Measurements from ENCODE around the gene CTDSP1.

The CTDSP1 gene

GRCh38 chr2:218381916-218382366 is 17.7 kb upstream of the CTDSP1 start, which contains the start of gene SLC11A1:
Gene SLC11A1, plus strand, starts transcription at chr2:218382273. Its CDS starts 96 bp downstream, at chr2:218382369.
- no peak for DNase-seq (ENCODE audit: low read depth)
- H3K4me3 ChIP-seq (ENCODE audit: low read depth, low read length), result no peak within 1 kb of the TSS

- no peak overlapping the region for H3K4me3 ChIP-seq (ENCODE audit: low read depth, low read length)
- DNase-seq (ENCODE audit: low read depth), result no peak
Observed at GRCh38 chr2:218382785-218383184, 16.9 kb upstream of the CTDSP1 start.

GRCh38 chr2:218383892-218384519 is 15.7 kb upstream of the CTDSP1 start:
- no peak overlapping the region for H3K4me3 ChIP-seq (ENCODE audit: low read depth, low read length)
- DNase-seq (ENCODE audit: low read depth), result no peak

GRCh38 chr2:218384975-218385374 is 14.7 kb upstream of the CTDSP1 start:
- H3K4me3 ChIP-seq (ENCODE audit: low read depth, low read length), result no peak overlapping the region
- DNase-seq (ENCODE audit: low read depth), result no peak

- H3K4me3 ChIP-seq (ENCODE audit: low read depth, low read length), result no peak overlapping the region
- DNase-seq (ENCODE audit: low read depth), result no peak
Observed at GRCh38 chr2:218386505-218387368, 12.9 kb upstream of the CTDSP1 start.

- peak overlapping the region; percentile 35 for H3K4me3 ChIP-seq (ENCODE audit: low read depth, low read length)
- no peak for DNase-seq (ENCODE audit: low read depth)
Observed at GRCh38 chr2:218387369-218388194, 12.1 kb upstream of the CTDSP1 start.

- no peak for DNase-seq (ENCODE audit: low read depth)
- no peak overlapping the region for H3K4me3 ChIP-seq (ENCODE audit: low read depth, low read length)
Observed at GRCh38 chr2:218389333-218390150, 10.1 kb upstream of the CTDSP1 start.

- DNase-seq (ENCODE audit: low read depth), result no peak
- H3K4me3 ChIP-seq (ENCODE audit: low read depth, low read length), result no peak overlapping the region
Observed at GRCh38 chr2:218391202-218391601, 8.5 kb upstream of the CTDSP1 start.

GRCh38 chr2:218392459-218392858 is 7.2 kb upstream of the CTDSP1 start:
- no peak overlapping the region for H3K4me3 ChIP-seq (ENCODE audit: low read depth, low read length)
- DNase-seq (ENCODE audit: low read depth), result no peak

GRCh38 chr2:218392891-218393462 is 6.7 kb upstream of the CTDSP1 start:
- H3K4me3 ChIP-seq (ENCODE audit: low read depth, low read length), result no peak overlapping the region
- DNase-seq (ENCODE audit: low read depth), result no peak

GRCh38 chr2:218393750-218394290 is 5.8 kb upstream of the CTDSP1 start:
- no peak overlapping the region for H3K4me3 ChIP-seq (ENCODE audit: low read depth, low read length)
- DNase-seq (ENCODE audit: low read depth), result no peak

- H3K4me3 ChIP-seq (ENCODE audit: low read depth, low read length), result no peak overlapping the region
- DNase-seq (ENCODE audit: low read depth), result no peak
Observed at GRCh38 chr2:218394298-218395089, 5.2 kb upstream of the CTDSP1 start.

GRCh38 chr2:218395090-218395444 is 4.6 kb upstream of the CTDSP1 start:
- DNase-seq (ENCODE audit: low read depth), result no peak

GRCh38 chr2:218395456-218395825 is 4.2 kb upstream of the CTDSP1 start:
- DNase-seq (ENCODE audit: low read depth), result no peak
- H3K4me3 ChIP-seq (ENCODE audit: low read depth, low read length), result peak overlapping the region; percentile 86

More at GRCh38 chr2:218395090-218395444, 4.6 kb upstream of the CTDSP1 start:
- no peak overlapping the region for H3K4me3 ChIP-seq (ENCODE audit: low read depth, low read length)

- H3K4me3 ChIP-seq (ENCODE audit: low read depth, low read length), result peak overlapping the region; percentile 86
- DNase-seq (ENCODE audit: low read depth), result peak; percentile 94
Observed at GRCh38 chr2:218395826-218396687, 3.6 kb upstream of the CTDSP1 start.

GRCh38 chr2:218396688-218397462 is 2.8 kb upstream of the CTDSP1 start:
- peak overlapping the region; percentile 86 for H3K4me3 ChIP-seq (ENCODE audit: low read depth, low read length)
- peak; percentile 54 for DNase-seq (ENCODE audit: low read depth)
